GM21737 (cell line): ENCODE data around the gene MAP3K10.

Experiments
- ATAC-seq: cut with Tn5 transposase; IDR thresholded peaks from one replicate; pipeline ENCODE4 v1.9.1; 2021; ENCODE audit warnings: mild to moderate bottlenecking, moderate library complexity; ENCODE audit not compliant: unreplicated experiment

Gene MAP3K10

GRCh38 chr19:40232949-40233810 is 42.0 kb downstream of the MAP3K10 start:
- ATAC-seq: no peak

GRCh38 chr19:40233811-40234389 is 42.7 kb downstream of the MAP3K10 start:
- ATAC-seq: no peak

GRCh38 chr19:40234429-40235237 is 43.4 kb downstream of the MAP3K10 start:
- no peak for ATAC-seq

- no peak for ATAC-seq
Observed at GRCh38 chr19:40235238-40236025, 44.2 kb downstream of the MAP3K10 start.

GRCh38 chr19:40236026-40236355 is 44.8 kb downstream of the MAP3K10 start:
- no peak for ATAC-seq

GRCh38 chr19:40236366-40236765 is 45.1 kb downstream of the MAP3K10 start:
- ATAC-seq: no peak

- ATAC-seq: no peak
Observed at GRCh38 chr19:40237791-40238190, 46.6 kb downstream of the MAP3K10 start.

GRCh38 chr19:40238775-40239174 is 47.5 kb downstream of the MAP3K10 start:
- ATAC-seq: no peak

- ATAC-seq: no peak
Observed at GRCh38 chr19:40239415-40240226, 48.4 kb downstream of the MAP3K10 start.

- no peak for ATAC-seq
Observed at GRCh38 chr19:40240332-40240731, 49.1 kb downstream of the MAP3K10 start.

GRCh38 chr19:40241125-40241808 is 50.0 kb downstream of the MAP3K10 start:
- ATAC-seq: no peak

- ATAC-seq: no peak
Observed at GRCh38 chr19:40241809-40242384, 50.7 kb downstream of the MAP3K10 start.

- ATAC-seq: no peak
Observed at GRCh38 chr19:40242480-40242879, 51.3 kb downstream of the MAP3K10 start.

GRCh38 chr19:40243181-40243580 is 52.0 kb downstream of the MAP3K10 start:
- no peak for ATAC-seq

GRCh38 chr19:40244579-40245317 is 53.5 kb downstream of the MAP3K10 start:
- ATAC-seq: no peak

GRCh38 chr19:40245506-40246128 is 54.4 kb downstream of the MAP3K10 start:
- no peak for ATAC-seq

GRCh38 chr19:40246292-40247073 is 55.3 kb downstream of the MAP3K10 start:
- no peak for ATAC-seq
